ENCODE data around the gene MRC2. TPM values are rescaled to one million over a fixed set of nuclear protein-coding genes. Genes with fewer than 3 reads are reported as not detected.

MRC2 gene
- total RNA-seq, 1 donor from 2014 or later = 105 TPM

GRCh38 chr17:62631086-62631935 is 3.8 kb downstream of the MRC2 start:
- no peak for DNase-seq (ENCODE audit: extremely low read depth, low read depth, low spot score)

- DNase-seq (ENCODE audit: extremely low read depth, low read depth, low spot score) = no peak
Observed at GRCh38 chr17:62631936-62632924, 4.8 kb downstream of the MRC2 start.

- no peak for DNase-seq (ENCODE audit: extremely low read depth, low read depth, low spot score)
Observed at GRCh38 chr17:62637809-62638208, 10.3 kb downstream of the MRC2 start.

- DNase-seq (ENCODE audit: extremely low read depth, low read depth, low spot score) = no peak
Observed at GRCh38 chr17:62641153-62641552, 13.7 kb downstream of the MRC2 start.

- no peak for DNase-seq (ENCODE audit: extremely low read depth, low read depth, low spot score)
Observed at GRCh38 chr17:62641951-62642350, 14.5 kb downstream of the MRC2 start.

GRCh38 chr17:62643496-62643895 is 16.0 kb downstream of the MRC2 start:
- no peak for DNase-seq (ENCODE audit: extremely low read depth, low read depth, low spot score)

GRCh38 chr17:62644487-62645173 is 17.2 kb downstream of the MRC2 start:
- no peak for DNase-seq (ENCODE audit: extremely low read depth, low read depth, low spot score)

- DNase-seq (ENCODE audit: extremely low read depth, low read depth, low spot score) = no peak
Observed at GRCh38 chr17:62648251-62648955, 20.9 kb downstream of the MRC2 start.

- DNase-seq (ENCODE audit: extremely low read depth, low read depth, low spot score) = no peak
Observed at GRCh38 chr17:62648956-62649294, 21.5 kb downstream of the MRC2 start.

GRCh38 chr17:62649570-62649969 is 22.1 kb downstream of the MRC2 start:
- DNase-seq (ENCODE audit: extremely low read depth, low read depth, low spot score) = no peak

GRCh38 chr17:62650587-62650986 is 23.1 kb downstream of the MRC2 start:
- no peak for DNase-seq (ENCODE audit: extremely low read depth, low read depth, low spot score)

GRCh38 chr17:62652251-62653001 is 25.0 kb downstream of the MRC2 start:
- DNase-seq (ENCODE audit: extremely low read depth, low read depth, low spot score) = no peak

GRCh38 chr17:62653002-62653825 is 25.7 kb downstream of the MRC2 start:
- DNase-seq (ENCODE audit: extremely low read depth, low read depth, low spot score) = no peak

GRCh38 chr17:62653826-62654761 is 26.6 kb downstream of the MRC2 start:
- DNase-seq (ENCODE audit: extremely low read depth, low read depth, low spot score) = no peak

- DNase-seq (ENCODE audit: extremely low read depth, low read depth, low spot score) = no peak
Observed at GRCh38 chr17:62655656-62656055, 28.2 kb downstream of the MRC2 start.

GRCh38 chr17:62656446-62656845 is 29.0 kb downstream of the MRC2 start:
- no peak for DNase-seq (ENCODE audit: extremely low read depth, low read depth, low spot score)

GRCh38 chr17:62657145-62657665 is 29.7 kb downstream of the MRC2 start:
- DNase-seq (ENCODE audit: extremely low read depth, low read depth, low spot score) = no peak

- DNase-seq (ENCODE audit: extremely low read depth, low read depth, low spot score) = no peak
Observed at GRCh38 chr17:62657690-62658089, 30.2 kb downstream of the MRC2 start.

Data from glomerular endothelial cell (primary cell).